GM12864 (cell line): Measurements from ENCODE around the gene UTS2.

Experiments
- DNase-seq: peaks from one replicate; pipeline ENCODE4 v3.0.0-alpha.2; 2011; ENCODE audit warnings: low read depth
- H3K4me3 ChIP-seq: 2 replicates; pipeline ENCODE4 v1.5.1; 2011; ENCODE audit warnings: mild to moderate bottlenecking, low read depth, low read length, control low read depth
- CTCF ChIP-seq: IDR thresholded peaks from 2 replicates; pipeline ENCODE4 v1.5.1; 2011; ENCODE audit warnings: low read depth, mild to moderate bottlenecking, moderate library complexity, low read length, control low read depth, inconsistent platforms; ENCODE audit errors: missing control alignments

Gene UTS2

GRCh38 chr1:7890853-7891252, 38.0 kb upstream of the UTS2 start:
- no peak for DNase-seq
- H3K4me3 ChIP-seq = no peak overlapping the region
- no peak for TF ChIP-seq CTCF

GRCh38 chr1:7888248-7889081, 35.6 kb upstream of the UTS2 start:
- DNase-seq = no peak
- no peak overlapping the region for H3K4me3 ChIP-seq
- TF ChIP-seq CTCF = no peak

- no peak overlapping the region for H3K4me3 ChIP-seq
- TF ChIP-seq CTCF = no peak
- DNase-seq = no peak
Measured at GRCh38 chr1:7886405-7886745, 33.5 kb upstream of the UTS2 start.

GRCh38 chr1:7885513-7886404, 32.9 kb upstream of the UTS2 start:
- no peak for TF ChIP-seq CTCF
- no peak for DNase-seq
- no peak overlapping the region for H3K4me3 ChIP-seq

GRCh38 chr1:7884757-7885156, 31.9 kb upstream of the UTS2 start:
- DNase-seq = no peak
- no peak overlapping the region for H3K4me3 ChIP-seq
- no peak for TF ChIP-seq CTCF

- TF ChIP-seq CTCF = no peak
- H3K4me3 ChIP-seq = no peak overlapping the region
- no peak for DNase-seq
Measured at GRCh38 chr1:7879228-7879627, 26.4 kb upstream of the UTS2 start.
